Panc1 (cell line): ENCODE data around the gene DNAJC18. TPM values are rescaled to one million over a fixed set of nuclear protein-coding genes. Genes with fewer than 3 reads are reported as not detected.

Source experiments
- ATAC-seq: fragments of 200-7000 bp; cut with Tn5 transposase; 2 replicates; pipeline ENCODE4 v1.9.1; 2020; ENCODE audit warnings: mild to moderate bottlenecking, moderate library complexity
- BruUV-seq: library from RNA; stranded (reverse); fragments of 400-500 nt; replicated peaks from 2 replicates; lab custom pipeline; 2021; lab: Mats Ljungman, UMichigan
- CTCF ChIA-PET: fragments of 300-600 bp; sonication (Branson Sonifier 250); formaldehyde crosslinking; loops from one replicate; lab custom pipeline; 2022; ENCODE audit warnings: antibody characterized with exemption; lab: Charles Lee
- POLR2A ChIA-PET: fragments of 300-600 bp; sonication (Branson Sonifier 250); formaldehyde crosslinking; loops from one replicate; lab custom pipeline; 2022; ENCODE audit warnings: antibody characterized with exemption; lab: Charles Lee
- DNase-seq: peaks from one replicate; pipeline ENCODE4 v3.0.0-alpha.2; 2010; ENCODE audit warnings: low read depth, low spot score
- H3K27ac ChIP-seq: 2 replicates; pipeline ENCODE4 v1.5.1; 2011; ENCODE audit warnings: mild to moderate bottlenecking, low read length, inconsistent platforms
- H3K27me3 ChIP-seq: fragments of 200-500 bp; sonication (Bioruptor generic); 2 replicates; pipeline ENCODE4 v1.6.0; 2014; ENCODE audit warnings: low read length, inconsistent platforms; ENCODE audit not compliant: control insufficient read depth, insufficient read depth
- H3K36me3 ChIP-seq: fragments of 200-500 bp; sonication (Bioruptor generic); 2 replicates; pipeline ENCODE4 v1.5.1; 2014; ENCODE audit warnings: inconsistent platforms, mild to moderate bottlenecking, low read length, moderate library complexity; ENCODE audit not compliant: control insufficient read depth, insufficient read depth
- H3K4me1 ChIP-seq: 2 replicates; pipeline ENCODE4 v1.5.1; 2011; ENCODE audit warnings: inconsistent platforms, mild to moderate bottlenecking, low read length, moderate library complexity; ENCODE audit not compliant: control insufficient read depth, insufficient read depth
- H3K4me3 ChIP-seq, 2 experiments: 2 replicates each; pipeline ENCODE4 v1.5.1; 2011 to 2012; ENCODE audit warnings: low read depth in 2 of 2, low read length in 2 of 2, mild to moderate bottlenecking in 2 of 2, inconsistent platforms in 1 of 2, moderate library complexity in 1 of 2
- H3K9me3 ChIP-seq: fragments of 200-500 bp; sonication (Bioruptor generic); 2 replicates; pipeline ENCODE4 v1.5.1; 2014; ENCODE audit warnings: low read depth, mild to moderate bottlenecking, inconsistent platforms, low read length, moderate library complexity; ENCODE audit not compliant: control insufficient read depth, insufficient read depth
- CTCF ChIP-seq: fragments of 450-650 bp; IDR thresholded peaks from 2 replicates; pipeline ENCODE4 v1.5.1; 2017; ENCODE audit warnings: mild to moderate bottlenecking
- POLR2AphosphoS5 ChIP-seq: IDR thresholded peaks from 2 replicates; pipeline ENCODE4 v1.6.1; 2012; ENCODE audit warnings: mild to moderate bottlenecking, low read depth, low read length, moderate library complexity
- REST ChIP-seq, 2 experiments: IDR thresholded peaks; 2 replicates each; pipeline ENCODE4 v1.6.1; 2011 to 2012; ENCODE audit warnings: low read depth in 2 of 2, control low read depth in 1 of 2, low read length in 1 of 2, mild to moderate bottlenecking in 1 of 2, moderate library complexity in 1 of 2; ENCODE audit not compliant: insufficient read depth in 1 of 2
- SIN3A ChIP-seq: IDR thresholded peaks from 2 replicates; pipeline ENCODE4 v1.6.1; 2012; ENCODE audit warnings: low read depth, mild to moderate bottlenecking, low read length, moderate library complexity, borderline replicate concordance; ENCODE audit not compliant: insufficient read depth
- TCF7L2 ChIP-seq: IDR thresholded peaks from 2 replicates; pipeline ENCODE4 v1.6.1; 2011; ENCODE audit warnings: mild to moderate bottlenecking, low read depth, low read length, inconsistent platforms
- in situ Hi-C: cut with HindIII; loops from 2 replicates; pipeline ENCODE4 v1.10.0; 2016; ENCODE audit warnings: low sequenced_read_pairs, low pct_unique_long_range_greater_than_20kb
- intact Hi-C: fragments of 100-400 bp; cut with micrococcal nuclease; formaldehyde crosslinking; loops from one replicate; pipeline ENCODE4 v1.10.0; 2022; ENCODE audit not compliant: unreplicated experiment
- total RNA-seq: library from RNA; stranded (reverse); gene quantifications from one replicate; pipeline ENCODE4 v1.2.1, GENCODE V29; 2021; ENCODE audit not compliant: unreplicated experiment

Gene DNAJC18
- total RNA-seq, 1 experiment from 2014 or later: 8.8 TPM

- Histone ChIP-seq H3K27ac (no peak overlapping the region), H3K36me3 (peaks cover 2% of the 10 kb centered on the region; the same call in 1 of the 2 replicates), H3K9me3 (no peaks in the 10 kb centered on the region), H3K4me1 (peaks cover 20% of the 10 kb centered on the region), H3K27me3 (no peaks in the 10 kb centered on the region), H3K4me3 (no peak overlapping the region)
- no TSS peak for BruUV-seq
- CTCF ChIA-PET: no interaction called here
- TF ChIP-seq TCF7L2: no peak
- TF ChIP-seq REST (IDR thresholded peaks at IDR 0.05; ENCODE audit: insufficient read depth in 1 of 2, low read depth in 2 of 2, low read length in 1 of 2): no peak
- no peak for TF ChIP-seq POLR2AphosphoS5
- TF ChIP-seq CTCF: no peak
- TF ChIP-seq SIN3A: no peak
- DNase-seq: no peak
- POLR2A ChIA-PET: interaction anchor here (0.5 to 0.6 kb wide), 2 partner anchors 10 to 102 kb away, joined by 4 to 5 read pairs; partner anchors contain the start of gene MATR3
- in situ Hi-C loops: no loop called here
- ATAC-seq: no peak
- intact Hi-C loops: loop anchor here (10.0 kb wide), 1 partner anchor 111 kb away; no protein-coding TSS in a partner anchor
These were observed 43.3 kb downstream of the DNAJC18 start for GRCh38 chr5:139395844-139396640.

- BruUV-seq: no TSS peak
- no peak for TF ChIP-seq CTCF
- no peak for TF ChIP-seq SIN3A
- TF ChIP-seq REST (IDR thresholded peaks at IDR 0.05; ENCODE audit: insufficient read depth in 1 of 2, low read depth in 2 of 2, low read length in 1 of 2): no peak
- TF ChIP-seq TCF7L2: no peak
- TF ChIP-seq POLR2AphosphoS5: no peak
- no peak within 1 kb of the TSS for H3K4me3 ChIP-seq
- no peak within 1 kb of the TSS for H3K27ac ChIP-seq
- no peaks in the 10 kb centered on the region for H3K9me3 ChIP-seq
- peaks cover 27% of the 10 kb centered on the region for H3K4me1 ChIP-seq
- DNase-seq (no peak), ATAC-seq (no peak)
- ChIA-PET POLR2A (no interaction called here), CTCF (no interaction called here)
- in situ Hi-C loops: no loop called here
- peaks cover 2% of the 10 kb centered on the region; the same call in 1 of the 2 replicates for H3K36me3 ChIP-seq
- intact Hi-C loops: loop anchor here (10.0 kb wide), 1 partner anchor 110 kb away; no protein-coding TSS in a partner anchor
- no peaks in the 10 kb centered on the region for H3K27me3 ChIP-seq
These were observed 44.4 kb downstream of the DNAJC18 start, which contains the start of gene PROB1 for GRCh38 chr5:139394654-139395566. Gene PROB1, minus strand, starts transcription at chr5:139395104. Its CDS starts 23 bp downstream, at chr5:139395081.
